CD4-positive, alpha-beta T cell treated with Interferon alpha-2 for 1 hour (primary cell): Measurements from ENCODE around the gene ZBTB17.
"Not testable (repeated sequence)": the region's sequence is repeated elsewhere in the genome, so short reads cannot be mapped to it uniquely, and the experiment has no call there.

Source experiments
- DNase-seq, 2 donors: peaks; one replicate each; pipeline ENCODE4 v3.0.0-alpha.2; 2020 to 2022

Gene ZBTB17

DNA sequence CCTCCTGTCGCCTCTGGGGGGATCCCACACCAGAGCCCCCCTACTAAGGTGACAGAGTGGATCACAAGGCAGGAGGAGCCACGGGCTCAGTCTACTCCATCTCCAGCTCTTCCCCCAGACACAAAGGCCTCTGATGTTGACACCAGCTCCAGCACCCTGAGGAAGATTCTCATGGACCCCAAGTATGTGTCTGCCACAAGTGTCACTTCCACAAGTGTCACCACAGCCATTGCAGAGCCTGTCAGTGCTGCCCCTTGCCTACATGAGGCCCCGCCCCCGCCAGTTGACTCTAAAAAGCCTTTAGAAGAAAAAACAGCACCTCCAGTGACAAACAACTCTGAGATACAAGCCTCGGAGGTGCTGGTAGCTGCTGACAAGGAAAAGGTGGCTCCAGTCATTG lies 42.2 kb downstream of the ZBTB17 start:
- DNase-seq = no peak

DNA sequence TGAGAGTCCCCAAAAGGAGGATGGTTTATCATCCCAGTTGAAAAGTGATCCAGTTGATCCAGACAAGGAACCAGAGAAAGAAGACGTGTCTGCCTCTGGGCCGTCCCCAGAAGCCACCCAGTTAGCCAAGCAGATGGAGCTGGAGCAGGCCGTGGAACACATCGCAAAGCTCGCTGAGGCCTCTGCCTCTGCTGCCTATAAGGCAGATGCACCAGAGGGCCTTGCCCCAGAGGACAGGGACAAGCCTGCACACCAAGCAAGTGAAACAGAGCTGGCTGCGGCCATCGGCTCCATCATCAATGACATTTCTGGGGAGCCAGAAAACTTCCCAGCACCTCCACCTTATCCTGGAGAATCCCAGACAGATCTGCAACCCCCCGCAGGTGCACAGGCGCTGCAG lies 43.3 kb downstream of the ZBTB17 start:
- DNase-seq = no peak

GRCh38 chr1:15931884-15932283 lies 44.0 kb downstream of the ZBTB17 start:
- no peak for DNase-seq

- DNase-seq = no peak
These were observed 44.5 kb downstream of the ZBTB17 start for GRCh38 chr1:15931401-15931800.

- DNase-seq = no peak
These were observed 46.6 kb downstream of the ZBTB17 start for GRCh38 chr1:15928971-15929965.

DNA sequence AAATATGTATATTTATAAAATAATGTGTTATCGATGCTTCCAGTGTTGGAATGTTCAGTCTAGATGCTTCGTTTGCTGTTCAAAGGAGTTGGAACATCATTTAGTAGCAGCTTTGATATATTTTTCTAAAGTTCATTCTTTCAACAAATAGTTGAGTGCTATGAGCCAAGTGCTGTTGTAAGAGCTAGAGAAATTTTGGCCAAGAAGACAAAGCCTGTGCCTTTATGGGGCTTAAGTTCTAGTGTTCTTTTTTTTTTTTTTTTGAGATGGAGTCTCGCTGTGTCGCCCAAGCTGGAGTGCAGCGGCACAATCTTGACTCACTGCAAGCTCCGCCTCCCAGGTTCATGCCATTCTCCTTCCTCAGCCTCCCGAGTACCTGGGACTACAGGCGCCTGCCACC lies 49.5 kb downstream of the ZBTB17 start:
- DNase-seq = not testable (repeated sequence)

DNA sequence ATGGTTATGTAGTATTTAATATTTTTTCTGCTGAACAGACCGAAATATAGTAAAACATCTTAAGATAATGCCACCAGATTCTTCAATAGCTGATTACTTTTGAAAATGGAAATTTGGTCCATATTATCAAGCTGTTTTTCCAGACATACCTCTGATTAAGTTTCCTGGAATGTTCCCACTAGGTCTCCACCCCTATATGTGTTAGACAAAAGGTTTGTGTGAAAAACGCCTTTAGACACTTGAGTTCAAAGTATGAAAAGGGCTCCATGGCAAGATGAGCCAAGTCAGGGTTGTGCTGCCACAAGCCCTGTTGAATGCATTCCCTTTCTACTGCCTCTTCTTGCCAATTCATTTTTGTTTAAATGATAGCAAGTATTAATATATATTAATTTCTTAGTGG lies 52.7 kb downstream of the ZBTB17 start:
- DNase-seq = no peak

DNA sequence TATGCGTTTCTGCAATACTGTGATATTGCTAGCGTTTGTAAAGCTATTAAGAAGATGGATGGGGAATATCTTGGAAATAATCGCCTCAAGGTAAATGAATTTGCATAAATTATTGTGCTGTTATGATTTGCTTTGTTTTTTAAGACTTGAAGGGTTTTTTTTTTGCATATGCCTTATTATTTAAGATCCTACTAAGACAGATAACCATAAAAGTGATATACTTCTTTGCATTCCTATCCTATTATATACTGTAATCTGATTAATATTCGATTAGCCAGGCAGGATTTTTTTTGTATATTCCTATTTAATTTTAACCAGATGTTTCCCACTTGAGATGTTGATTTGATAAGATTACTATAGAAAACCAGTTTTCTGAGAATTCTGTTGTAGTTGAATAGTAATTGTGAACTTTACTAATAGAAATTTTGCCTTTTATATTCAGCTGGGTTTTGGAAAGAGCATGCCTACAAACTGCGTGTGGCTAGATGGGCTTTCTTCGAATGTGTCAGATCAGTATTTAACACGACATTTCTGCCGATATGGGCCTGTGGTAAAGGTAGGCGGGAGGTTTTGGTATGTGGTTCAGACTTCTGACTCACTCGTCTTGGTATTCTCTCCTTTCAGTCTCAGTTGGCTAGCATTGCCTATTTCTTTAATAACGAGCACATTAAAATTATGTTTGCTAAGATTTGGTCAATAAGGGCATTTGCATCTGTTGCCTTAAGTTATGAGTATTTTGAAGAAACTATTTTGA lies 56.8 kb downstream of the ZBTB17 start:
- peak in 1 of 2 donors; percentile 54 for DNase-seq

- no peak for DNase-seq
These were observed 59.0 kb downstream of the ZBTB17 start for GRCh38 chr1:15916916-15917315.

DNA sequence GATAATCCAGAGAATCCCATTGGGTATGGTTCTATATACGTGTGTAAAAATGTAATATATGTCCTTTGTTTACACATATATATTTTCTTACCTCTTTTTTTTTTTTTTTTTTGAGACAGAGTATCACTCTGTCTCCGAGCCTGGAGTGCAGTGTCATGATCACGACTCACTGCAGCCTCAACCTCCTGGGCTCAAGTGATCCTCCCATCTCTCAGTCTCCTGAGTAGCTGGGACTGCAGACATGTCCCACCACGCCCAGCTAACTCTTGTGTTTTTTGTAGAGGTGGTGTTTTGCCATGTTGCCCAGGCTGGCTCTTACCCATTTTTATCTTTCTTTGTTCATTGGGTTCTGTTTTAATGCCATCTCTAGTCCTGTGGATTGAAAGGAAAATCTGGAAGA lies 59.5 kb downstream of the ZBTB17 start:
- no peak for DNase-seq

DNA sequence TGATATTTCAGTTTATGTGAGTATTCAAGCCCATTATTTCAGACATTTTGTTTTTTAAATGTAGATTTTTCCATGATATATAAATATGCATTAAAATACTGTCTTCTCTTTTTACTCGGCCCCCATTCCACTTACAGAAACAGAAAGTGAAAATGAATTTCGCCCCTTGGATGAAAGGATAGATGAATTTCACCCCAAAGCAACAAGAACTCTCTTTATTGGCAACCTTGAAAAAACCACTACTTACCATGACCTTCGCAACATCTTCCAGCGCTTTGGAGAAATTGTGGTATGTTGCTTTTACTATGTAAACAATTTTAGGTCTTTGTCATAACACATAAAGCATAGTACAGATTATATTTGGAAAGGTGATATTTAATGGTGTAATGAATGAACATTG lies 59.9 kb downstream of the ZBTB17 start:
- DNase-seq = peak in 1 of 2 donors; percentile 48

DNA sequence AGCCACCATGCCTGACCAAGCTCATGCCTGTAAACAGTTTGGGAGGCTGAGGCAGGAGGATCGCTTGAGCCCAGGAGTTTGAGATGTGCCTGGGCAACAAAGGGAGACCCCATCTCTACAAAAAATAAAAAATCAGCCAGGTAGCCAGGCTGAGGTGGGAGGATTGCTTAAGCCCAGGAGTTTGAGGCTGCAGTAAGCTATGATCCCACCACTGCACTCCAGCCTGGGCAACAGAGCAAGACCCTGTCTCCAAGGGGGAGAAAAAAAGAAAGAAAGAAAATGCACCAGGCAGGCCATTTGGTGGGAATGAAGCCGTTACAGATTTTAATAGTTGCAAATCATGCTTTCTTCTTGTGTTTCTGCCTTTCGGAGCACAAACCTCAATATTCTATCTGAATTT lies 62.3 kb downstream of the ZBTB17 start:
- not testable (repeated sequence) for DNase-seq

DNA sequence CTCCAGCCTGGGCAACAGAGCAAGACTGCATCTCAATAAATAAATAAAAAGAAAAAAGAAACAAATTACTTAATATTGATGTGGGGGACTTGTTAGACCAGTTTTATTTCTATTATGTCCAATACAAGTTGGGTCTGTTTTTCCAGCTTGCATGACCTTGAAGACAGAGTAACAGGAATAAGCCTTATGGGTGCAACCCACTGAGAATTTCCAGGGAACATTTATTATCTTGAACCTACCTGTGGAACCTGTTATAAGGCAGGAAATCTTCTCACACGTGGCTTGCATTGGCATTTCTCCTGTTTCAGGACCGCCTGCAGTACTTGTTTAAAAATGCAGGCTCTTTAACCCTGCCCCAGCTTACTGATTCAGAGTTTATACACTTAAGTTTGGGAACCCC lies 64.0 kb downstream of the ZBTB17 start:
- no peak for DNase-seq

- DNase-seq = no peak
These were observed 64.8 kb downstream of the ZBTB17 start for GRCh38 chr1:15911141-15911540.

- DNase-seq = no peak
These were observed 67.3 kb downstream of the ZBTB17 start for GRCh38 chr1:15908597-15908996.

GRCh38 chr1:15902882-15903281 lies 73.0 kb downstream of the ZBTB17 start:
- DNase-seq = no peak

GRCh38 chr1:15900662-15901279 lies 75.1 kb downstream of the ZBTB17 start:
- no peak for DNase-seq

GRCh38 chr1:15899266-15899665 lies 76.6 kb downstream of the ZBTB17 start:
- no peak for DNase-seq

DNA sequence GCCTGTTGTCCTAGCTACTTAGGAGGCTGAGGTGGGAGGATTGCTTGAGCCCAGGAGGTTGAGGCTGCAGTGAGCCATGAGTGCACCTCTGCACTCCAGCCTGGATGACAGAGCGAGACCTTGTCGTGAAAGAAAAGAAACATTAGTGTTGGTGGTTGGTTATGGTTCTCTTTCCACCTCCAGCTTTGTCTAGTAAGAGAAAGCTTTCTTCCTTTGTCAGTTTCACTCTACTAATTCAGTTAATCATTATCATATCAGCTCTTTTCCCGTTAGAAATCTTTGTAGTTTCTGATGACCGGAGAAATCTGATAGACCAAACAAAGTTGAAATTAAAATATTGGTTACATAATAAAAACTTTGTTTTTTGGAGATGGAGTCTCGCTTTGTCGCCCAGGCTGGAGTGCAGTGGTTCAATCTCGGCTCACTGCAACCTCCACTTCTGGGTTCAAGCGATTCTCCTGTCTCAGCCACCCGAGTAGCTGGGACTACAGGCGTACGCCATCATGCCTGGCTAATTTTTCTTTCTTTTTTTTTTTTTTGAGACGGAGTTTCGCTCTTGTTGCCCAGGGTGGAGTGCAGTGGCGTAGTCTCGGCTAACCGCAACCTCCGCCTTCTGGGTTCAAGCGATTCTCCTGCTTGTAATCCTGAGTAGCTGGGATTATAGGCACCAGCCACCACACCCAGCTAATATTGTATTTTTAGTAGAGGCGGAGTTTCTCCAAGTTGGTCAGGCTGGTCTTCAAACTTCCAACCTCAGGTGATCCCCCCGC lies 78.9 kb downstream of the ZBTB17 start:
- not testable (repeated sequence) for DNase-seq

DNA sequence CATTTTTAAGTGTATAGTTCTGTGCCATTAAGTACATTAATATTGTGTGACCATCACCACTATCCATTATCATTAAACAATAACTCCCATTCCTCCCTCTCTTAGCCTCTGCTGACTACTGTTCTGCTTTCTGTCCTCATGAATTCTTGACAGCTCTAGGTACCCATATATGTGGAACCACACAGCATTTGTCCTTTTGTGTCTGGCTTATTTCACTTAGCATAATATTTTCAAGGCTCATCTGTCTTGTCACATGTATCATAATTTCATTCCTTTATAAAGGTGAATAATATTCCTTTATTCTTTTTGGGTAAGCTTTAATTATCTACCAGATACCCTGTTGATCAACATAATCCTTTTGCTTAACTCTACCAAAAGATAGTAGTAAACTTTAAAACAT lies 80.7 kb downstream of the ZBTB17 start:
- no peak for DNase-seq

GRCh38 chr1:15892857-15893599 lies 82.9 kb downstream of the ZBTB17 start:
- not testable (repeated sequence) for DNase-seq
